Measurements from ENCODE around the gene CHMP2B. TPM values are rescaled to one million over a fixed set of nuclear protein-coding genes. Genes with fewer than 3 reads are reported as not detected.

Gene CHMP2B
- total RNA-seq (ENCODE audit: low replicate concordance), result 7.4 and 19.4 TPM in 2 replicates

GRCh38 chr3:87227104-87227834 is at the start of gene CHMP2B:
TSS of gene CHMP2B (plus strand) at chr3:87227309. CDS start at chr3:87227523, 214 bp downstream.

GRCh38 chr3:87276484-87276883 is 49.4 kb downstream of the CHMP2B start, which contains the start of gene POU1F1:
TSS of gene POU1F1 (minus strand) at chr3:87276584. CDS start at chr3:87276462, 122 bp downstream.

Other genes starting within 250 kb of the CHMP2B start
- 2.9 and 54.9 TPM in 2 replicates for gene VGLL3, start 236.2 kb upstream of the CHMP2B start, total RNA-seq (ENCODE audit: low replicate concordance)
- gene POU1F1, start 49.3 kb downstream of the CHMP2B start, total RNA-seq (ENCODE audit: low replicate concordance), result not detected in 2 replicates

Measured in smooth muscle cell of the coronary artery (primary cell).